Measurements from ENCODE around the gene RAB7A. TPM values are rescaled to one million over a fixed set of nuclear protein-coding genes. Genes with fewer than 3 reads are reported as not detected.
A peak's percentile ranks its signal among the peaks of the same experiment; 100 is the strongest.

RAB7A gene
- total and polyA plus RNA-seq, 2 of the 4 experiments (the other 2 are of a cell fraction): 57.0 to 240 TPM

GRCh38 chr3:128845778-128846485, 119.9 kb downstream of the RAB7A start:
- Histone ChIP-seq H2BK120ac (ENCODE audit: low read depth, low read length) (no peak overlapping the region), H3K27ac (ENCODE audit: insufficient read depth, low read length) (no peak overlapping the region; the same call in 1 of the 2 replicates), H3K18ac (ENCODE audit: low read depth, low read length) (no peak overlapping the region), H3K14ac (replicated peaks; ENCODE audit: low read depth, low read length) (no peak overlapping the region), H3K27me3 (ENCODE audit: control insufficient read depth, insufficient read depth, low read length) (no peaks in the 10 kb centered on the region), H4K5ac (ENCODE audit: low read depth, low read length) (no peak overlapping the region), H2BK15ac (ENCODE audit: low read depth, low read length) (no peak overlapping the region), H2BK20ac (ENCODE audit: low read depth, low read length) (no peak overlapping the region), H4K91ac (ENCODE audit: insufficient read depth, low read depth, low read length) (peak overlapping the region; percentile 11; the same call in 1 of the 2 replicates), H2AFZ (replicated peaks; ENCODE audit: low read length, poor library complexity) (peak overlapping the region; percentile 96), H3K36me3 (ENCODE audit: control insufficient read depth, insufficient read depth, low read length) (no peaks in the 10 kb centered on the region), H4K8ac (ENCODE audit: low read depth in 2 of 2, low read length in 2 of 2) (peak overlapping the region; percentile 60 to 78; a peak in 2 of 4 replicates), H3K4me2 (ENCODE audit: low read depth, low read length) (peak overlapping the region; percentile 74), H3K9me1 (ENCODE audit: insufficient read depth, low read length) (no peaks in the 10 kb centered on the region), H3K56ac (ENCODE audit: extremely low read depth, insufficient read depth, low read length) (no peak overlapping the region), H3K23ac (ENCODE audit: low read depth, low read length) (no peak overlapping the region), H3K9me3 (ENCODE audit: control insufficient read depth, insufficient read depth, low read length) (no peaks in the 10 kb centered on the region), H3K9ac (ENCODE audit: low read depth, low read length) (peak overlapping the region; percentile 37; the same call in 1 of the 2 replicates), H2AK9ac (replicated peaks; ENCODE audit: low read depth, low read length, poor library complexity) (peak overlapping the region; percentile 66), H4K20me1 (ENCODE audit: insufficient read depth, low read length) (no peaks in the 10 kb centered on the region), H2BK5ac (ENCODE audit: low read depth, low read length, poor library complexity, severe bottlenecking) (no peak overlapping the region), H3K79me1 (ENCODE audit: low read depth in 1 of 2, low read length in 2 of 2) (no peaks in the 10 kb centered on the region), H2AK5ac (ENCODE audit: low read depth, low read length) (no peak overlapping the region), H3K4me3 (ENCODE audit: insufficient read depth, low read depth, low read length) (peak overlapping the region; percentile 16), H3K4me1 (ENCODE audit: control insufficient read depth, insufficient read depth, low read length) (peaks cover 6% of the 10 kb centered on the region; the same call in 1 of the 2 replicates), H3K4ac (ENCODE audit: low read depth, low read length) (peak overlapping the region; percentile 56; the same call in 1 of the 2 replicates)
- no peak for TF ChIP-seq MAFK (IDR thresholded peaks at IDR 0.05; ENCODE audit: low read depth, low read length)
- TF ChIP-seq RAD21 (IDR thresholded peaks at IDR 0.05; ENCODE audit: low read length): peak; percentile 40
- peak; percentile 44; the same call in 1 of the 2 replicates for TF ChIP-seq SMC3 (IDR thresholded peaks at IDR 0.05; ENCODE audit: low read depth, low read length)
- TF ChIP-seq CTCF (conservative IDR thresholded peaks at IDR 0.05; ENCODE audit: low read depth, low read length): peak; percentile 54
- TF ChIP-seq FOS (IDR thresholded peaks at IDR 0.05; ENCODE audit: low read depth, low read length): no peak
- BruUV-seq (replicated peaks): no TSS peak
- ChIA-PET POLR2A (ENCODE audit: unreplicated experiment) (no interaction called here), CTCF (interaction anchor here (1.2 to 1.3 kb wide), 2 partner anchors 165 to 199 kb away, joined by 3 to 10 read pairs; no protein-coding TSS in a partner anchor)
- DNase-seq (peak; percentile 48), ATAC-seq (ENCODE audit: low read depth) (peak; percentile 95)
- intact Hi-C loops (cut with micrococcal nuclease) (loop anchor here (1.0 kb wide), 2 partner anchors 166 to 229 kb away; no protein-coding TSS in a partner anchor), dilution Hi-C loops (cut with HindIII; ENCODE audit: low sequenced_read_pairs, unreplicated experiment) (no loop called here), in situ Hi-C loops (cut with MboI; ENCODE audit: low sequenced_read_pairs) (no loop called here)
- 8% methylated on average over 6 of the region's 32 CpGs; no CpG with 5 or more reads in 1 of the 2 experiments for WGBS, 2 experiments (ENCODE audit: extremely low coverage in 2 of 2, insufficient read length in 1 of 2)
